Endodermal cell (in vitro differentiated cells): Measurements from ENCODE around the gene EVA1C. TPM values are rescaled to one million over a fixed set of nuclear protein-coding genes. Genes with fewer than 3 reads are reported as not detected.

Experiments
- DNase-seq: peaks from one replicate; pipeline ENCODE4 v3.0.0-alpha.2; 2017
- H3K27ac ChIP-seq: 2 replicates; pipeline ENCODE4 v1.5.1; 2013; ENCODE audit warnings: mild to moderate bottlenecking, low read depth, low read length, moderate library complexity
- H3K27me3 ChIP-seq: 2 replicates; pipeline ENCODE4 v1.6.1; 2013; ENCODE audit warnings: mild to moderate bottlenecking, low read length, moderate library complexity; ENCODE audit not compliant: insufficient read depth, control insufficient read depth, poor library complexity, severe bottlenecking
- H3K36me3 ChIP-seq: 2 replicates; pipeline ENCODE4 v1.7.0; 2013; ENCODE audit warnings: mild to moderate bottlenecking, low read length, moderate library complexity; ENCODE audit not compliant: control insufficient read depth, insufficient read depth
- H3K4me1 ChIP-seq: one replicate; pipeline ENCODE4 v1.7.0; 2013; ENCODE audit warnings: low read length; ENCODE audit not compliant: control insufficient read depth, insufficient read depth
- H3K4me3 ChIP-seq: 2 replicates; pipeline ENCODE4 v1.5.1; 2013; ENCODE audit warnings: mild to moderate bottlenecking, low read length, moderate library complexity
- H3K9ac ChIP-seq: 2 replicates; pipeline ENCODE4 v1.6.1; 2013; ENCODE audit warnings: mild to moderate bottlenecking, low read length, moderate library complexity; ENCODE audit not compliant: poor library complexity, severe bottlenecking; ENCODE audit errors: extremely low read depth
- H3K9me3 ChIP-seq: 2 replicates; pipeline ENCODE4 v1.6.1; 2013; ENCODE audit warnings: mild to moderate bottlenecking, low read length, moderate library complexity; ENCODE audit not compliant: control insufficient read depth
- H3K27ac Mint-ChIP-seq: 2 replicates; pipeline ENCODE4 v1.8.0; 2020; ENCODE audit warnings: mixed read lengths
- H3K27me3 Mint-ChIP-seq: 2 replicates; pipeline ENCODE4 v1.8.0; 2021; ENCODE audit warnings: mild to moderate bottlenecking, mixed read lengths; ENCODE audit not compliant: insufficient read depth
- H3K36me3 Mint-ChIP-seq: 2 replicates; pipeline ENCODE4 v1.8.0; 2020; ENCODE audit warnings: low read depth, mixed read lengths
- H3K4me1 Mint-ChIP-seq: 2 replicates; pipeline ENCODE4 v1.8.0; 2020; ENCODE audit warnings: mixed read lengths
- H3K4me3 Mint-ChIP-seq: 2 replicates; pipeline ENCODE4 v1.8.0; 2020; ENCODE audit warnings: mild to moderate bottlenecking, moderate library complexity, mixed read lengths
- H3K9me3 Mint-ChIP-seq: 2 replicates; pipeline ENCODE4 v1.8.0; 2020; ENCODE audit warnings: mild to moderate bottlenecking, mixed read lengths
- CTCF ChIP-seq: fragments of 200-600 bp; sonication (generic); conservative IDR thresholded peaks from 2 replicates; pipeline ENCODE4 v1.5.0; 2021; ENCODE audit warnings: antibody characterized with exemption, mild to moderate bottlenecking
- WGBS, 2 experiments: methylation state at CpG; one replicate each; pipeline versions ENCODE4 v1.1.5 to v1.1.7; 2013; ENCODE audit warnings: missing lambda C conversion rate in 2 of 2, mixed read lengths in 1 of 2; ENCODE audit not compliant: insufficient coverage in 1 of 2, insufficient read length in 1 of 2; 5-methylcytosine and 5-hydroxymethylcytosine counted together
- total RNA-seq, 2 donors: library from RNA; stranded (reverse); fragmentation: NEBNext Ultra II Directional in 1 of 2; extraction: Animal tissue kit (Norgen Biotek cat#: 25700) in 1 of 2; gene quantifications; 2 replicates in 1 of 2; 3 replicates in 1 of 2; pipeline ENCODE4 v1.2.1, GENCODE V29; 2021

EVA1C gene
- total RNA-seq, 2 donors from 2014 or later: 0.68 TPM; not detected in 1

GRCh38 chr21:32562426-32562825, 149.9 kb downstream of the EVA1C start:
- H3K27me3 ChIP-seq: no peaks in the 10 kb centered on the region
- no peak overlapping the region for H3K4me3 ChIP-seq
- DNase-seq: peak; percentile 69
- Mint-ChIP-seq H3K27ac (no peak overlapping the region), H3K36me3 (no peaks in the 10 kb centered on the region), H3K27me3 (no peaks in the 10 kb centered on the region), H3K4me1 (peaks cover 19% of the 10 kb centered on the region), H3K9me3 (peaks cover 15% of the 10 kb centered on the region), H3K4me3 (no peak overlapping the region)
- H3K4me1 ChIP-seq: no peaks in the 10 kb centered on the region
- 28 to 44% methylated on average over 4 to 5 of the region's 5 CpGs for whole genome bisulfite sequencing, 2 experiments
- H3K27ac ChIP-seq: no peak overlapping the region
- peak; percentile 67 for TF ChIP-seq CTCF
- peaks cover 13% of the 10 kb centered on the region for H3K9me3 ChIP-seq
- no peaks in the 10 kb centered on the region for H3K36me3 ChIP-seq
- no peak overlapping the region for H3K9ac ChIP-seq

DNA sequence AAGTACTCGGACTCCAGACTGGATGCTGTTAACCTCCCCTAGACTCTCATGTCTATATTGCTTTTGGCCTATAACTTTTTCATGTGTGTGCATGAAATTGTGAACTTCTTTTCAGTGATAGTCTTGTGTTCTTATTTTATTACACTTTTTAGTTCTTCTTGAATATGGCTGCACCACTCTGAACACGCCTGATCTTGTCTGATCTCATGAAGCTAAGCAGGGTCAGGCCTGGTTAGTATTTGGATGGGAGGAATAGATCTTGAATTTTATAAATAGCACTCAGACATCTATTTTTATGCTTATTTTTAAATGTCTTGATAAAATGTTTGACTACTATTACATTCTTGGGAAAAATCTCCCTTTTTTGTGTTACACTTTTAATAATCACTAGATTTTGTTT, 150.4 kb downstream of the EVA1C start:
- no peak overlapping the region for H3K27ac ChIP-seq
- no peaks in the 10 kb centered on the region for H3K36me3 ChIP-seq
- TF ChIP-seq CTCF: no peak
- no peak overlapping the region for H3K27ac Mint-ChIP-seq
- peak; percentile 22 for DNase-seq
- peaks cover 13% of the 10 kb centered on the region for H3K9me3 ChIP-seq
- H3K9ac ChIP-seq: no peak overlapping the region
- H3K27me3 ChIP-seq: no peaks in the 10 kb centered on the region
- 80 to 89% methylated on average over 1 to 2 of the region's 2 CpGs for WGBS, 2 experiments
- H3K4me1 ChIP-seq: no peaks in the 10 kb centered on the region
- H3K36me3 Mint-ChIP-seq: no peaks in the 10 kb centered on the region
- no peak overlapping the region for H3K4me3 Mint-ChIP-seq
- H3K4me3 ChIP-seq: no peak overlapping the region
- peaks cover 19% of the 10 kb centered on the region for H3K4me1 Mint-ChIP-seq
- H3K9me3 Mint-ChIP-seq: peaks cover 15% of the 10 kb centered on the region
- H3K27me3 Mint-ChIP-seq: peaks cover 3% of the 10 kb centered on the region

Other genes with a start within 250 kb of the EVA1C start
- 10 to 100 TPM; 46.4 to 48.3 TPM for gene MIS18A, start 133.7 kb upstream of the EVA1C start, total RNA-seq
- gene MRAP, start 113.9 kb upstream of the EVA1C start, total RNA-seq: not detected
- 10 to 100 TPM in 1 of 2 donors, 1 to 10 TPM in 1; 9.4 to 14.0 TPM for gene URB1, start 19.7 kb upstream of the EVA1C start, total RNA-seq
- 1 to 10 TPM in 1 of 2 donors, under 1 TPM in 1; 0.95 to 1.4 TPM for gene TCP10L, start 172.8 kb downstream of the EVA1C start, total RNA-seq
- 10 to 100 TPM; 57.3 to 62.2 TPM for gene CFAP298, start 199.7 kb downstream of the EVA1C start, total RNA-seq